GM23338 (cell line): Measurements from ENCODE around the gene USPL1. TPM values are rescaled to one million over a fixed set of nuclear protein-coding genes. Genes with fewer than 3 reads are reported as not detected.

ENCODE experiments used
- ATAC-seq: fragments of 200-7000 bp; cut with Tn5 transposase; 3 replicates; pipeline ENCODE4 v1.9.1; 2020
- DNase-seq: peaks from one replicate; pipeline ENCODE4 v3.0.0-alpha.2; 2015; ENCODE audit warnings: low spot score
- H2AFZ ChIP-seq: fragments of 200-600 bp; sonication (generic); 2 replicates; pipeline ENCODE4 v1.8.0; 2016; ENCODE audit warnings: antibody characterized with exemption, mild to moderate bottlenecking, moderate library complexity
- H3F3A ChIP-seq: fragments of 200-600 bp; sonication (generic); replicated peaks from 2 replicates; pipeline ENCODE4 v1.8.0; 2017; ENCODE audit warnings: antibody characterized with exemption, mixed run types, low read depth
- H3K27ac ChIP-seq: fragments of 200-600 bp; sonication (generic); 2 replicates; pipeline ENCODE4 v1.6.1; 2016; ENCODE audit warnings: low read depth
- H3K27me3 ChIP-seq: fragments of 200-600 bp; sonication (generic); 2 replicates; pipeline ENCODE4 v1.8.0; 2016; ENCODE audit warnings: mild to moderate bottlenecking, mixed run types, moderate library complexity; ENCODE audit not compliant: insufficient read depth
- H3K36me3 ChIP-seq: fragments of 200-600 bp; sonication (generic); 2 replicates; pipeline ENCODE4 v1.8.0; 2016; ENCODE audit warnings: mild to moderate bottlenecking; ENCODE audit not compliant: insufficient read depth
- H3K4me1 ChIP-seq: fragments of 200-600 bp; sonication (generic); 2 replicates; pipeline ENCODE4 v1.8.0; 2016; ENCODE audit warnings: mild to moderate bottlenecking, moderate library complexity; ENCODE audit not compliant: insufficient read depth
- H3K4me2 ChIP-seq: fragments of 200-600 bp; sonication (generic); 2 replicates; pipeline ENCODE4 v1.7.1; 2017; ENCODE audit warnings: mixed run types
- H3K4me3 ChIP-seq: fragments of 200-600 bp; sonication (generic); 2 replicates; pipeline ENCODE4 v1.6.1; 2016; ENCODE audit warnings: mixed run types
- H3K79me2 ChIP-seq: fragments of 200-600 bp; sonication (generic); replicated peaks from 2 replicates; pipeline ENCODE4 v1.8.0; 2017; ENCODE audit warnings: mild to moderate bottlenecking; ENCODE audit not compliant: insufficient read depth
- H3K9me2 ChIP-seq: fragments of 200-600 bp; sonication (generic); 2 replicates; pipeline ENCODE4 v1.8.0; 2017; ENCODE audit not compliant: insufficient read depth
- H4K20me1 ChIP-seq: fragments of 200-600 bp; sonication (generic); replicated peaks from 2 replicates; pipeline ENCODE4 v1.8.0; 2017; ENCODE audit warnings: mild to moderate bottlenecking; ENCODE audit not compliant: insufficient read depth
- H3K27ac Mint-ChIP-seq: 2 replicates; pipeline ENCODE4 v1.8.0; 2020; ENCODE audit warnings: inconsistent platforms, mild to moderate bottlenecking, moderate library complexity, mixed read lengths
- H3K27me3 Mint-ChIP-seq: 3 replicates; pipeline ENCODE4 v1.8.0; 2022; ENCODE audit warnings: low read depth, mild to moderate bottlenecking, moderate library complexity, mixed read lengths, inconsistent platforms; ENCODE audit not compliant: insufficient read depth, poor library complexity
- H3K36me3 Mint-ChIP-seq: 3 replicates; pipeline ENCODE4 v1.8.0; 2021; ENCODE audit warnings: low read depth, mild to moderate bottlenecking, inconsistent platforms, moderate library complexity, mixed read lengths
- H3K4me1 Mint-ChIP-seq: 3 replicates; pipeline ENCODE4 v1.8.0; 2020; ENCODE audit warnings: mild to moderate bottlenecking, inconsistent platforms, mixed read lengths
- H3K4me3 Mint-ChIP-seq: 3 replicates; pipeline ENCODE4 v1.8.0; 2021; ENCODE audit warnings: moderate library complexity, mild to moderate bottlenecking, inconsistent platforms, mixed read lengths
- H3K9me3 Mint-ChIP-seq: 3 replicates; pipeline ENCODE4 v1.8.0; 2020; ENCODE audit warnings: moderate library complexity, mild to moderate bottlenecking, inconsistent platforms, mixed read lengths
- EZH2 ChIP-seq: fragments of 200-600 bp; sonication (generic); IDR thresholded peaks from one replicate; pipeline ENCODE4 v1.8.0; 2017; ENCODE audit warnings: antibody characterized with exemption, mild to moderate bottlenecking, low read depth; ENCODE audit not compliant: unreplicated experiment
- JUNB ChIP-seq: IDR thresholded peaks from one replicate; pipeline ENCODE4 v1.6.1; 2016; ENCODE audit warnings: antibody characterized with exemption; ENCODE audit not compliant: unreplicated experiment
- POLR2AphosphoS5 ChIP-seq: IDR thresholded peaks from 2 replicates; pipeline ENCODE4 v1.6.1; 2016; ENCODE audit warnings: antibody characterized with exemption, low read depth
- ZNF114 ChIP-seq: fragments of 250-450 bp; sonication (Bioruptor Pico); IDR thresholded peaks from 2 replicates; pipeline ENCODE4 v1.5.0; 2020; ENCODE audit warnings: mild to moderate bottlenecking, moderate library complexity
- polyA plus RNA-seq: library from polyadenylated mRNA; unstranded; fragments of >200 nt; fragmentation: Nextera tagmentation; extraction: Ambion mirVana; gene quantifications from 2 replicates; pipeline ENCODE4 v1.2.1, GENCODE V29; 2016
- total RNA-seq: library from RNA; depleted of rRNA; stranded (reverse); fragments of >200 nt; shearing (Covaris generic); gene quantifications from 2 replicates; pipeline ENCODE4 v1.2.3, GENCODE V29; 2014
- TF ChIP-seq, protein P1 (sequence below): IDR thresholded peaks from one replicate; pipeline ENCODE4 v1.6.1; 2018; ENCODE audit warnings: antibody characterized with exemption; ENCODE audit not compliant: unreplicated experiment

The USPL1 gene
- total and polyA plus RNA-seq, 2 experiments from 2014 or later: 12.4 to 24.1 TPM

DNA sequence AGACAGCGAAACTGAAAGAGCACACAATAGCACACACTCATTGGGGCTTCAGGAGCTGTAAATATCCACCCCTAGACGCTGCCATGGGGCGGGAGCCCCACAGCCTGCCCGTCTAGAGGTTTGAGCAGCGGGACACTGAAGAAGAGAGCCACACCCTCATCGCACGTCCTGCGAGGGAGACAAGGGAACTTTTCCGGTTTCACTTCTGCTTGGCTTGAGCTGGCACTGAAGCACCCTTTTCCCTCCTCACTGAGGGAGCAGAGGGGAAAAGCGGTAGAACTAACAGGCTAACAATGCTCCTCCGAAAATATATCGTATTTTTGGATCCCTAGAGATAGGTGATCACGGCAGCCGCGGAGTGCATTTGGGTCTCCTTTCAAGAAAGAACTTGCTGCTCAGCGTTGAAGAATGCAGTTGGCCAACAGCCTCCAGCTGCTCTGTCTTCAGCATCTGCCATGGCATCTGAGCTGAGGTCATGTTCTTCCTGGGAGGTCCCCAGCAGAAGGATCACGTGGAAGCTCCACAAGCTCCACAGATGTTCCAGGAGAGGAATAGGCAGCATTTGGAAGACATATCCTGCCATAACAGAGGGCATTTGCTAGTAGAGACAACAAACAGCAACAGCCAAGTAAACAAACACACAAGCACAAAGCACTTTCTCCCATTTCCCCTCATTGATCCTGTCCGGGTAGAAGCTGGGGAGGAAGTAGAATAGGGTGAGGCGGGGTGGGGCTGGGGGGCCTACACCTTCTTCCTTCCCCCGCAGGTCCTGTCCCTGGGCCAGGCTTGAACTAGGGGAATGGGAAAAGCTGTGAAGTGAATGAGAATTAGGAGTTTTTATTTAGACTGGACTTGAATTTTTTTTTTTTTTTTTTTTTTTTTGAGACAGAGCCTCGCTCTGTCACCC is 72.8 kb downstream of the USPL1 start:
- Mint-ChIP-seq H3K27ac (no peak overlapping the region), H3K4me1 (peaks cover 10% of the 10 kb centered on the region), H3K9me3 (no peaks in the 10 kb centered on the region; the same call in 2 of the 3 replicates), H3K27me3 (peaks cover 2% of the 10 kb centered on the region), H3K4me3 (no peak overlapping the region), H3K36me3 (no peaks in the 10 kb centered on the region)
- no peaks in the 10 kb centered on the region for H3K36me3 ChIP-seq
- H3K9me2 ChIP-seq: 0 out of 2 replicates have a peak, but pooled peaks cover 4% of the 10 kb centered on the region
- TF ChIP-seq, protein P1, sequence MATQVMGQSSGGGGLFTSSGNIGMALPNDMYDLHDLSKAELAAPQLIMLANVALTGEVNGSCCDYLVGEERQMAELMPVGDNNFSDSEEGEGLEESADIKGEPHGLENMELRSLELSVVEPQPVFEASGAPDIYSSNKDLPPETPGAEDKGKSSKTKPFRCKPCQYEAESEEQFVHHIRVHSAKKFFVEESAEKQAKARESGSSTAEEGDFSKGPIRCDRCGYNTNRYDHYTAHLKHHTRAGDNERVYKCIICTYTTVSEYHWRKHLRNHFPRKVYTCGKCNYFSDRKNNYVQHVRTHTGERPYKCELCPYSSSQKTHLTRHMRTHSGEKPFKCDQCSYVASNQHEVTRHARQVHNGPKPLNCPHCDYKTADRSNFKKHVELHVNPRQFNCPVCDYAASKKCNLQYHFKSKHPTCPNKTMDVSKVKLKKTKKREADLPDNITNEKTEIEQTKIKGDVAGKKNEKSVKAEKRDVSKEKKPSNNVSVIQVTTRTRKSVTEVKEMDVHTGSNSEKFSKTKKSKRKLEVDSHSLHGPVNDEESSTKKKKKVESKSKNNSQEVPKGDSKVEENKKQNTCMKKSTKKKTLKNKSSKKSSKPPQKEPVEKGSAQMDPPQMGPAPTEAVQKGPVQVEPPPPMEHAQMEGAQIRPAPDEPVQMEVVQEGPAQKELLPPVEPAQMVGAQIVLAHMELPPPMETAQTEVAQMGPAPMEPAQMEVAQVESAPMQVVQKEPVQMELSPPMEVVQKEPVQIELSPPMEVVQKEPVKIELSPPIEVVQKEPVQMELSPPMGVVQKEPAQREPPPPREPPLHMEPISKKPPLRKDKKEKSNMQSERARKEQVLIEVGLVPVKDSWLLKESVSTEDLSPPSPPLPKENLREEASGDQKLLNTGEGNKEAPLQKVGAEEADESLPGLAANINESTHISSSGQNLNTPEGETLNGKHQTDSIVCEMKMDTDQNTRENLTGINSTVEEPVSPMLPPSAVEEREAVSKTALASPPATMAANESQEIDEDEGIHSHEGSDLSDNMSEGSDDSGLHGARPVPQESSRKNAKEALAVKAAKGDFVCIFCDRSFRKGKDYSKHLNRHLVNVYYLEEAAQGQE: no peak
- H3K4me1 ChIP-seq: peaks cover 5% of the 10 kb centered on the region; the same call in 1 of the 2 replicates
- no peaks in the 10 kb centered on the region for H3K27me3 ChIP-seq
- H3K79me2 ChIP-seq: no peaks in the 10 kb centered on the region
- ATAC-seq: no peak
- no peak overlapping the region for H3K4me3 ChIP-seq
- no peak for DNase-seq
- no peaks in the 10 kb centered on the region for H3F3A ChIP-seq
- H4K20me1 ChIP-seq: no peaks in the 10 kb centered on the region
- no peak overlapping the region for H3K4me2 ChIP-seq
- H3K27ac ChIP-seq: no peak overlapping the region
- peak overlapping the region; percentile 72 for H2AFZ ChIP-seq

DNA sequence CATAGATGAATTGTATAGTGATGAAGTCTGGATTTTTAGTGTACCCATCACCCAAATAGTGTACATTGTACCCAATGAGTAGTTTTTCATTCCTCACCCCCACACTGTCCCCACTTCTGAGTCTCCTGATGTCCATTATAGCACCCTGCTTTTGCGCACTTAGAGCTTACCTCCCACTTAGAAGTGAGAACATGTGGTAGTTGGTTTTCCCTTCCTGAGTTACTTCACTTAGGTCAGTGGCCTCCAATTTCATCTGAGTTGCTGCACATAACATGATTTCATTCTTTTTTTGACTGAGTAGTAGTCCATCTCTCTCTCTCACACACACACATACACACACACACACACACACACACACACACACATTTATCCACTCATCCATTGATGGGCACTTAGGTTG is 74.4 kb downstream of the USPL1 start:
- Mint-ChIP-seq H3K9me3 (no peaks in the 10 kb centered on the region; the same call in 2 of the 3 replicates), H3K4me1 (peaks cover 24% of the 10 kb centered on the region), H3K4me3 (no peak overlapping the region), H3K36me3 (no peaks in the 10 kb centered on the region), H3K27ac (no peak overlapping the region), H3K27me3 (peaks cover 5% of the 10 kb centered on the region)
- Histone ChIP-seq H4K20me1 (no peaks in the 10 kb centered on the region), H3K4me3 (no peak overlapping the region), H3K79me2 (no peaks in the 10 kb centered on the region), H3K4me1 (peaks cover 17% of the 10 kb centered on the region), H3K27me3 (no peaks in the 10 kb centered on the region), H3K4me2 (no peak overlapping the region), H2AFZ (no peak overlapping the region), H3F3A (no peaks in the 10 kb centered on the region), H3K36me3 (no peaks in the 10 kb centered on the region), H3K9me2 (0 out of 2 replicates have a peak, but pooled peaks cover under 1% of the 10 kb centered on the region), H3K27ac (no peak overlapping the region)
- no peak for DNase-seq
- ATAC-seq: no peak
- no peak for TF ChIP-seq EZH2
- TF ChIP-seq JUNB: no peak
- TF ChIP-seq ZNF114 (CRISPR knock-in tag): no peak
- TF ChIP-seq POLR2AphosphoS5: no peak
